Measurements from ENCODE around the gene SMIM35.
"Not testable (repeated sequence)": the region's sequence is repeated elsewhere in the genome, so short reads cannot be mapped to it uniquely, and the experiment has no call there.

Gene SMIM35

GRCh38 chr11:117984476-117984875, 102.3 kb downstream of the SMIM35 start:
- H3K27me3 Mint-ChIP-seq (ENCODE audit: low read depth, poor library complexity) = peaks cover 89% of the 10 kb centered on the region
- TF ChIP-seq CTCF (IDR thresholded peaks at IDR 0.05) = no peak
- H3K4me1 Mint-ChIP-seq = peaks cover 20% of the 10 kb centered on the region
- H3K9me3 Mint-ChIP-seq = no peaks in the 10 kb centered on the region
- peak overlapping the region; percentile 74 for H3K4me3 Mint-ChIP-seq
- H3K36me3 Mint-ChIP-seq (ENCODE audit: low read depth) = no peaks in the 10 kb centered on the region
- no peak for DNase-seq
- H3K27ac Mint-ChIP-seq = no peak overlapping the region

- H3K36me3 Mint-ChIP-seq (ENCODE audit: low read depth) = no peaks in the 10 kb centered on the region
- H3K27me3 Mint-ChIP-seq (ENCODE audit: low read depth, poor library complexity) = peaks cover 78% of the 10 kb centered on the region
- H3K4me3 Mint-ChIP-seq = no peak overlapping the region
- H3K9me3 Mint-ChIP-seq = no peaks in the 10 kb centered on the region
- H3K4me1 Mint-ChIP-seq = peaks cover 20% of the 10 kb centered on the region
- no peak for TF ChIP-seq CTCF (IDR thresholded peaks at IDR 0.05)
- no peak for DNase-seq
- H3K27ac Mint-ChIP-seq = no peak overlapping the region
Observed at GRCh38 chr11:117983163-117983475, 103.6 kb downstream of the SMIM35 start.

- H3K4me1 Mint-ChIP-seq = peaks cover 9% of the 10 kb centered on the region
- no peaks in the 10 kb centered on the region for H3K9me3 Mint-ChIP-seq
- TF ChIP-seq CTCF (IDR thresholded peaks at IDR 0.05) = no peak
- H3K4me3 Mint-ChIP-seq = no peak overlapping the region
- no peak overlapping the region for H3K27ac Mint-ChIP-seq
- no peak for DNase-seq
- no peaks in the 10 kb centered on the region for H3K36me3 Mint-ChIP-seq (ENCODE audit: low read depth)
- H3K27me3 Mint-ChIP-seq (ENCODE audit: low read depth, poor library complexity) = peaks cover 58% of the 10 kb centered on the region
Observed at GRCh38 chr11:117980720-117981119, 106.0 kb downstream of the SMIM35 start.

- Mint-ChIP-seq H3K4me1 (peaks cover 9% of the 10 kb centered on the region), H3K36me3 (ENCODE audit: low read depth) (no peaks in the 10 kb centered on the region), H3K4me3 (no peak overlapping the region), H3K9me3 (no peaks in the 10 kb centered on the region), H3K27ac (no peak overlapping the region), H3K27me3 (ENCODE audit: low read depth, poor library complexity) (peaks cover 54% of the 10 kb centered on the region)
- no peak for TF ChIP-seq CTCF (IDR thresholded peaks at IDR 0.05)
- no peak for DNase-seq
Observed at GRCh38 chr11:117980280-117980679, 106.5 kb downstream of the SMIM35 start.

- Mint-ChIP-seq H3K27me3 (ENCODE audit: low read depth, poor library complexity) (peaks cover 51% of the 10 kb centered on the region), H3K9me3 (no peaks in the 10 kb centered on the region), H3K4me1 (peaks cover 2% of the 10 kb centered on the region), H3K36me3 (ENCODE audit: low read depth) (no peaks in the 10 kb centered on the region), H3K27ac (no peak overlapping the region), H3K4me3 (no peak overlapping the region)
- no peak for TF ChIP-seq CTCF (IDR thresholded peaks at IDR 0.05)
- DNase-seq = no peak
Observed at GRCh38 chr11:117979481-117980211, 107.1 kb downstream of the SMIM35 start.

- Mint-ChIP-seq H3K4me1 (no peaks in the 10 kb centered on the region), H3K27me3 (ENCODE audit: low read depth, poor library complexity) (peaks cover 44% of the 10 kb centered on the region), H3K9me3 (no peaks in the 10 kb centered on the region), H3K4me3 (no peak overlapping the region), H3K36me3 (ENCODE audit: low read depth) (no peaks in the 10 kb centered on the region), H3K27ac (no peak overlapping the region)
- DNase-seq = no peak
- TF ChIP-seq CTCF (IDR thresholded peaks at IDR 0.05) = no peak
Observed at GRCh38 chr11:117978991-117979390, 107.8 kb downstream of the SMIM35 start.

- not testable (repeated sequence) for DNase-seq; H3K9me3 Mint-ChIP-seq; H3K4me1 Mint-ChIP-seq; H3K4me3 Mint-ChIP-seq; H3K27ac Mint-ChIP-seq; H3K36me3 Mint-ChIP-seq (ENCODE audit: low read depth)
- peaks cover 38% of the 10 kb centered on the region for H3K27me3 Mint-ChIP-seq (ENCODE audit: low read depth, poor library complexity)
Observed at GRCh38 chr11:117978291-117978910, 108.4 kb downstream of the SMIM35 start.

GRCh38 chr11:117977612-117978264, 109.0 kb downstream of the SMIM35 start:
- H3K36me3 Mint-ChIP-seq (ENCODE audit: low read depth); H3K4me1 Mint-ChIP-seq; DNase-seq; H3K9me3 Mint-ChIP-seq; H3K4me3 Mint-ChIP-seq: not testable (repeated sequence)
- Mint-ChIP-seq H3K27me3 (ENCODE audit: low read depth, poor library complexity) (peaks cover 32% of the 10 kb centered on the region), H3K27ac (peak overlapping the region; percentile 53)
